ENCODE results near the gene UNG. TPM values are rescaled to one million over a fixed set of nuclear protein-coding genes. Genes with fewer than 3 reads are reported as not detected.

The UNG gene
- total and polyA plus RNA-seq, 2 of the 8 experiments (the other 6 are each of a cell fraction or from before 2014, with no cell fraction given) = 71.6 to 163 TPM

GRCh38 chr12:109154451-109155438 lies 57.3 kb downstream of the UNG start (continued):
- TF ChIP-seq MAX (IDR thresholded peaks at IDR 0.05) = peak; percentile 58; the same call in 1 of the 2 replicates
- no peak for TF ChIP-seq JUND (IDR thresholded peaks at IDR 0.05; ENCODE audit: low read length)
- TF ChIP-seq KDM4A (IDR thresholded peaks at IDR 0.05; ENCODE audit: low read depth, low read length, severe bottlenecking) = peak; percentile 89
- no peak for TF ChIP-seq HDAC6 (IDR thresholded peaks at IDR 0.05; ENCODE audit: low read depth, low read length)
- TF ChIP-seq RBBP5 (IDR thresholded peaks at IDR 0.05; ENCODE audit: borderline replicate concordance, low read depth, low read length) = peak; percentile 77; the same call in 1 of the 2 replicates
- TF ChIP-seq RAD21 (IDR thresholded peaks at IDR 0.05 in 1 of 2, conservative IDR thresholded peaks at IDR 0.05 in 1 of 2; ENCODE audit: low read depth in 2 of 2, low read length in 2 of 2) = peak in 1 of 2 experiments; percentile 4; a peak in 1 of 4 replicates
- peak; percentile 74 for TF ChIP-seq PHF8 (conservative IDR thresholded peaks at IDR 0.05; ENCODE audit: low read depth, low read length)
- TF ChIP-seq SP1 (IDR thresholded peaks at IDR 0.05; ENCODE audit: low read depth, low read length) = peak; percentile 54; the same call in 1 of the 2 replicates
